ENCODE data around the gene TTC36. TPM values are rescaled to one million over a fixed set of nuclear protein-coding genes. Genes with fewer than 3 reads are reported as not detected.

TTC36 gene
- total RNA-seq, 4 donors from 2014 or later: 3.1 to 71.0 (median 5.0) TPM

GRCh38 chr11:118526688-118527087 lies 586 bp upstream of the TTC36 start:
- TF ChIP-seq CTCF (IDR thresholded peaks at IDR 0.05; ENCODE audit: low read depth): no peak

- TF ChIP-seq CTCF (IDR thresholded peaks at IDR 0.05; ENCODE audit: low read depth): no peak
Observed at GRCh38 chr11:118528511-118528910, 1.2 kb downstream of the TTC36 start.

- TF ChIP-seq CTCF (IDR thresholded peaks at IDR 0.05; ENCODE audit: low read depth): no peak
Observed at GRCh38 chr11:118529584-118530175, 2.4 kb downstream of the TTC36 start.

GRCh38 chr11:118530180-118530682 lies 3.0 kb downstream of the TTC36 start:
- no peak for TF ChIP-seq CTCF (IDR thresholded peaks at IDR 0.05; ENCODE audit: low read depth)

GRCh38 chr11:118530683-118531596 lies 3.7 kb downstream of the TTC36 start, which contains the start of gene TMEM25:
Gene TMEM25, plus strand, starts transcription at chr11:118531192. Its CDS starts 610 bp downstream, at chr11:118531802.
- TF ChIP-seq CTCF (IDR thresholded peaks at IDR 0.05; ENCODE audit: low read depth): no peak

- TF ChIP-seq CTCF (IDR thresholded peaks at IDR 0.05; ENCODE audit: low read depth): no peak
Observed at GRCh38 chr11:118531597-118532084, 4.4 kb downstream of the TTC36 start.

- TF ChIP-seq CTCF (IDR thresholded peaks at IDR 0.05; ENCODE audit: low read depth): no peak
Observed at GRCh38 chr11:118532091-118532490, 4.8 kb downstream of the TTC36 start.
